WTC11 (cell line): ENCODE measurements around the gene DPYSL4. TPM values are rescaled to one million over a fixed set of nuclear protein-coding genes. Genes with fewer than 3 reads are reported as not detected.

ENCODE experiments used
- ATAC-seq: fragments of 200-7000 bp; cut with Tn5 transposase; 2 replicates; pipeline ENCODE4 v1.10.0; 2021; ENCODE audit warnings: mild to moderate bottlenecking, moderate library complexity
- CTCF ChIA-PET: fragments of 300-600 bp; sonication (Branson Sonifier 250); formaldehyde crosslinking; loops from one replicate; lab custom pipeline; 2021; ENCODE audit warnings: antibody characterized with exemption; lab: Charles Lee
- POLR2A ChIA-PET: fragments of 350-600 bp; sonication (Branson Sonifier 250); formaldehyde crosslinking; loops from one replicate; lab custom pipeline; 2021; ENCODE audit warnings: antibody characterized with exemption; lab: Charles Lee
- DNase-seq: peaks from one replicate; pipeline ENCODE4 v3.0.0; 2021; ENCODE audit warnings: low spot score
- H3K27ac Mint-ChIP-seq: 2 replicates; pipeline ENCODE4 v1.8.0; 2021; ENCODE audit warnings: mixed read lengths
- H3K27me3 Mint-ChIP-seq: 2 replicates; pipeline ENCODE4 v1.8.0; 2021; ENCODE audit warnings: low read depth, mild to moderate bottlenecking, moderate library complexity, mixed read lengths
- H3K36me3 Mint-ChIP-seq: 2 replicates; pipeline ENCODE4 v1.8.0; 2021; ENCODE audit warnings: mixed read lengths
- H3K4me1 Mint-ChIP-seq: 2 replicates; pipeline ENCODE4 v1.8.0; 2022; ENCODE audit warnings: mixed read lengths
- H3K4me3 Mint-ChIP-seq: 2 replicates; pipeline ENCODE4 v1.8.0; 2021; ENCODE audit warnings: mild to moderate bottlenecking, moderate library complexity, mixed read lengths
- H3K9me3 Mint-ChIP-seq: 2 replicates; pipeline ENCODE4 v1.8.0; 2021; ENCODE audit warnings: mixed read lengths
- CTCF ChIP-seq: fragments of 200-600 bp; IDR thresholded peaks from 2 replicates; pipeline ENCODE4 v1.8.0; 2022; ENCODE audit warnings: antibody characterized with exemption
- E2F5 ChIP-seq: sonication (generic); formaldehyde crosslinking; IDR thresholded peaks from 2 replicates; pipeline ENCODE4 v1.8.1; 2022; ENCODE audit warnings: mild to moderate bottlenecking, moderate library complexity, missing genetic modification reagents
- ELF4 ChIP-seq: sonication (generic); formaldehyde crosslinking; IDR thresholded peaks from 2 replicates; pipeline ENCODE4 v1.8.1; 2022; ENCODE audit warnings: low read depth, mild to moderate bottlenecking, moderate library complexity, missing genetic modification reagents
- HMGXB4 ChIP-seq: sonication (generic); formaldehyde crosslinking; IDR thresholded peaks from 2 replicates; pipeline ENCODE4 v1.8.1; 2023; ENCODE audit warnings: mild to moderate bottlenecking, moderate library complexity, missing genetic modification reagents
- IRF1 ChIP-seq: sonication (generic); formaldehyde crosslinking; IDR thresholded peaks from 2 replicates; pipeline ENCODE4 v1.8.0; 2023; ENCODE audit warnings: missing genetic modification reagents
- JAZF1 ChIP-seq: fragments of 250-450 bp; sonication (Bioruptor Pico); IDR thresholded peaks from 2 replicates; pipeline ENCODE4 v1.9.0; 2021; ENCODE audit warnings: moderate library complexity, mild to moderate bottlenecking, inconsistent platforms
- JUN ChIP-seq: sonication (generic); formaldehyde crosslinking; IDR thresholded peaks from 2 replicates; pipeline ENCODE4 v1.8.0; 2023; ENCODE audit warnings: mild to moderate bottlenecking, missing genetic modification reagents
- KAT7 ChIP-seq: sonication (generic); formaldehyde crosslinking; IDR thresholded peaks from 2 replicates; pipeline ENCODE4 v1.8.1; 2023; ENCODE audit warnings: missing genetic modification reagents, mild to moderate bottlenecking, borderline replicate concordance
- MXD4 ChIP-seq: fragments of 250-450 bp; sonication (Bioruptor Pico); IDR thresholded peaks from 2 replicates; pipeline ENCODE4 v1.8.0; 2021; ENCODE audit warnings: mild to moderate bottlenecking, moderate library complexity, borderline replicate concordance
- NR2C2 ChIP-seq: sonication (generic); formaldehyde crosslinking; IDR thresholded peaks from 2 replicates; pipeline ENCODE4 v1.8.0; 2022; ENCODE audit warnings: mild to moderate bottlenecking, missing genetic modification reagents
- RORB ChIP-seq: fragments of 250-450 bp; sonication (Bioruptor Pico); IDR thresholded peaks from 2 replicates; pipeline ENCODE4 v1.9.0; 2021; ENCODE audit warnings: mild to moderate bottlenecking
- SMAD4 ChIP-seq: sonication (generic); formaldehyde crosslinking; IDR thresholded peaks from 2 replicates; pipeline ENCODE4 v1.8.0; 2022; ENCODE audit warnings: mild to moderate bottlenecking, missing genetic modification reagents
- ZBTB21 ChIP-seq: sonication (generic); formaldehyde crosslinking; IDR thresholded peaks from 2 replicates; pipeline ENCODE4 v1.8.1; 2023; ENCODE audit warnings: mild to moderate bottlenecking, missing genetic modification reagents, borderline replicate concordance
- ZNF281 ChIP-seq: sonication (generic); formaldehyde crosslinking; IDR thresholded peaks from 2 replicates; pipeline ENCODE4 v1.8.0; 2023; ENCODE audit warnings: mild to moderate bottlenecking, missing genetic modification reagents
- ZNF396 ChIP-seq: fragments of 250-450 bp; sonication (Bioruptor Pico); IDR thresholded peaks from 2 replicates; pipeline ENCODE4 v1.8.0; 2021; ENCODE audit warnings: mild to moderate bottlenecking, moderate library complexity, borderline replicate concordance
- ZNF416 ChIP-seq: fragments of 250-450 bp; sonication (Bioruptor Pico); IDR thresholded peaks from 2 replicates; pipeline ENCODE4 v1.9.0; 2021; ENCODE audit warnings: mild to moderate bottlenecking, inconsistent platforms
- total RNA-seq: library from RNA; stranded (reverse); gene quantifications from 3 replicates; pipeline ENCODE4 v1.2.3, GENCODE V29; 2021
- TF ChIP-seq, protein P1 (sequence below): fragments of 250-450 bp; sonication (Bioruptor Pico); IDR thresholded peaks from 2 replicates; pipeline ENCODE4 v1.9.0; 2021; ENCODE audit warnings: mild to moderate bottlenecking
- TF ChIP-seq, protein P2 (sequence below): sonication (generic); formaldehyde crosslinking; IDR thresholded peaks from 2 replicates; pipeline ENCODE4 v1.8.1; 2022; ENCODE audit warnings: mild to moderate bottlenecking, missing genetic modification reagents, moderate library complexity, borderline replicate concordance
- TF ChIP-seq, protein P3 (sequence below): fragments of 250-450 bp; sonication (Bioruptor Pico); IDR thresholded peaks from 2 replicates; pipeline ENCODE4 v1.9.0; 2021; ENCODE audit warnings: mild to moderate bottlenecking, borderline replicate concordance

The DPYSL4 gene
- total RNA-seq, 1 experiment from 2014 or later: 17.0 TPM

DNA sequence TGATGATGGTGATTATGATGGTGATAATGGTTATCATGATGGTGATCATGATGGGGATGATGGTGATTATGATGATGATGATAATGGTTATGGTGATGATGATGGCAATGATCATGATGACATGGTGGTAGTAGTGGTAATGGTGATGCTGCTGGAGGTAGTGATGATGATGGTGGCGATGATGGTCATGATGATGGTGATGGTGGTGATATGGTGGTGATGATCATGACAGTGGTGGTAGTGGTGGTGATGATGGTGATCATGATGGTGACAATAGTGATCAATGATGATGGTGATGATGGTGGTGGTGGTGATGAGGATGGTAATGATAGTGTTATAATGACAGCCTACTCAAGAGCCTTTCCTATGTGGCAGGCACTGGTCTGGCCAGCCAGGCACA is 31.8 kb upstream of the DPYSL4 start (continued):
- TF ChIP-seq SMAD4 (no peak), IRF1 (CRISPR knock-in tag) (no peak), ZNF396 (no peak), RORB (CRISPR knock-in tag) (no peak), ZBTB21 (CRISPR knock-in tag) (no peak), ZNF281 (CRISPR knock-in tag) (no peak), CTCF (no peak), KAT7 (CRISPR knock-in tag) (no peak), JAZF1 (CRISPR knock-in tag) (no peak), ZNF416 (CRISPR knock-in tag) (no peak)
- TF ChIP-seq, protein P1, sequence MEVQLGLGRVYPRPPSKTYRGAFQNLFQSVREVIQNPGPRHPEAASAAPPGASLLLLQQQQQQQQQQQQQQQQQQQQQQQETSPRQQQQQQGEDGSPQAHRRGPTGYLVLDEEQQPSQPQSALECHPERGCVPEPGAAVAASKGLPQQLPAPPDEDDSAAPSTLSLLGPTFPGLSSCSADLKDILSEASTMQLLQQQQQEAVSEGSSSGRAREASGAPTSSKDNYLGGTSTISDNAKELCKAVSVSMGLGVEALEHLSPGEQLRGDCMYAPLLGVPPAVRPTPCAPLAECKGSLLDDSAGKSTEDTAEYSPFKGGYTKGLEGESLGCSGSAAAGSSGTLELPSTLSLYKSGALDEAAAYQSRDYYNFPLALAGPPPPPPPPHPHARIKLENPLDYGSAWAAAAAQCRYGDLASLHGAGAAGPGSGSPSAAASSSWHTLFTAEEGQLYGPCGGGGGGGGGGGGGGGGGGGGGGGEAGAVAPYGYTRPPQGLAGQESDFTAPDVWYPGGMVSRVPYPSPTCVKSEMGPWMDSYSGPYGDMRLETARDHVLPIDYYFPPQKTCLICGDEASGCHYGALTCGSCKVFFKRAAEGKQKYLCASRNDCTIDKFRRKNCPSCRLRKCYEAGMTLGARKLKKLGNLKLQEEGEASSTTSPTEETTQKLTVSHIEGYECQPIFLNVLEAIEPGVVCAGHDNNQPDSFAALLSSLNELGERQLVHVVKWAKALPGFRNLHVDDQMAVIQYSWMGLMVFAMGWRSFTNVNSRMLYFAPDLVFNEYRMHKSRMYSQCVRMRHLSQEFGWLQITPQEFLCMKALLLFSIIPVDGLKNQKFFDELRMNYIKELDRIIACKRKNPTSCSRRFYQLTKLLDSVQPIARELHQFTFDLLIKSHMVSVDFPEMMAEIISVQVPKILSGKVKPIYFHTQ (CRISPR knock-in tag): no peak
- TF ChIP-seq, protein P2, sequence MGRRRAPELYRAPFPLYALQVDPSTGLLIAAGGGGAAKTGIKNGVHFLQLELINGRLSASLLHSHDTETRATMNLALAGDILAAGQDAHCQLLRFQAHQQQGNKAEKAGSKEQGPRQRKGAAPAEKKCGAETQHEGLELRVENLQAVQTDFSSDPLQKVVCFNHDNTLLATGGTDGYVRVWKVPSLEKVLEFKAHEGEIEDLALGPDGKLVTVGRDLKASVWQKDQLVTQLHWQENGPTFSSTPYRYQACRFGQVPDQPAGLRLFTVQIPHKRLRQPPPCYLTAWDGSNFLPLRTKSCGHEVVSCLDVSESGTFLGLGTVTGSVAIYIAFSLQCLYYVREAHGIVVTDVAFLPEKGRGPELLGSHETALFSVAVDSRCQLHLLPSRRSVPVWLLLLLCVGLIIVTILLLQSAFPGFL (CRISPR knock-in tag): no peak

DNA sequence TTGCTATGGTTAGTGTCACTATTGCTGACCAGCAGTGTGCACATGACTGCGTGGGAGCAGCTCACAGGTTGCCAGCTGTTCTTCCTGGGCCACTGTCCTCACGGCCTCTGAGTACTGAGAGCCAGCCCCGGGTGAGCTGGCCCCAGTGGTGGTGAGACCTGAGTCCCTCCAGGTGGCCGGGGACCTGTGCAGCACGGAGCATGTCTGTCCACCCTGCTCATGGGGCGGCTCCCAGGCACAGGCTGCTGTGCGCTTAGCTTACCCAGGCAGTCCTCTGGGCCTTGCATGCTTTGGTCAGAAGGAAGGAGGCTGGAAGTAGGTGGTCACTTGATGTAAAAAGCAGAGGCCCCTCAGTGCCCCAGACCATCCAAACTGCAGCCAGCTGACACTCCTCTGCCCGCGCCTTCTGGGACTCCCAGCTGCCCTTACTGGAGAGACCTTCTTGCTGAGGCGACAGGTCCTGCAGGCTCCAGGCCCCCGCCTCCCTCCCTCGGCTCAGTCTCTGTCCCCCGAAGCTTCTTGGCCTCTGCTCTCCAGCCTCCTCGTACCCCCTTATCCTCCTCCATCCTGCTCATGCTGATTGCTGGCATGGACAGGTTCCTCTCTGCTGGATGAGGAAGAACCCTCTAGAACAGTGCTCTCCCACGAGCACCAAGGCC is 30.9 kb upstream of the DPYSL4 start:
- Mint-ChIP-seq H3K27ac (no peak overlapping the region), H3K36me3 (no peaks in the 10 kb centered on the region), H3K4me3 (no peak overlapping the region), H3K4me1 (peaks cover 8% of the 10 kb centered on the region), H3K27me3 (no peaks in the 10 kb centered on the region), H3K9me3 (no peaks in the 10 kb centered on the region)
- ChIA-PET POLR2A (no interaction called here), CTCF (no interaction called here)
- DNase-seq: no peak
- ATAC-seq: no peak
- TF ChIP-seq MXD4 (CRISPR knock-in tag) (no peak), JUN (CRISPR knock-in tag) (no peak), ELF4 (CRISPR knock-in tag) (no peak), HMGXB4 (CRISPR knock-in tag) (no peak), E2F5 (CRISPR knock-in tag) (no peak), NR2C2 (CRISPR knock-in tag) (no peak)
- TF ChIP-seq, protein P3, sequence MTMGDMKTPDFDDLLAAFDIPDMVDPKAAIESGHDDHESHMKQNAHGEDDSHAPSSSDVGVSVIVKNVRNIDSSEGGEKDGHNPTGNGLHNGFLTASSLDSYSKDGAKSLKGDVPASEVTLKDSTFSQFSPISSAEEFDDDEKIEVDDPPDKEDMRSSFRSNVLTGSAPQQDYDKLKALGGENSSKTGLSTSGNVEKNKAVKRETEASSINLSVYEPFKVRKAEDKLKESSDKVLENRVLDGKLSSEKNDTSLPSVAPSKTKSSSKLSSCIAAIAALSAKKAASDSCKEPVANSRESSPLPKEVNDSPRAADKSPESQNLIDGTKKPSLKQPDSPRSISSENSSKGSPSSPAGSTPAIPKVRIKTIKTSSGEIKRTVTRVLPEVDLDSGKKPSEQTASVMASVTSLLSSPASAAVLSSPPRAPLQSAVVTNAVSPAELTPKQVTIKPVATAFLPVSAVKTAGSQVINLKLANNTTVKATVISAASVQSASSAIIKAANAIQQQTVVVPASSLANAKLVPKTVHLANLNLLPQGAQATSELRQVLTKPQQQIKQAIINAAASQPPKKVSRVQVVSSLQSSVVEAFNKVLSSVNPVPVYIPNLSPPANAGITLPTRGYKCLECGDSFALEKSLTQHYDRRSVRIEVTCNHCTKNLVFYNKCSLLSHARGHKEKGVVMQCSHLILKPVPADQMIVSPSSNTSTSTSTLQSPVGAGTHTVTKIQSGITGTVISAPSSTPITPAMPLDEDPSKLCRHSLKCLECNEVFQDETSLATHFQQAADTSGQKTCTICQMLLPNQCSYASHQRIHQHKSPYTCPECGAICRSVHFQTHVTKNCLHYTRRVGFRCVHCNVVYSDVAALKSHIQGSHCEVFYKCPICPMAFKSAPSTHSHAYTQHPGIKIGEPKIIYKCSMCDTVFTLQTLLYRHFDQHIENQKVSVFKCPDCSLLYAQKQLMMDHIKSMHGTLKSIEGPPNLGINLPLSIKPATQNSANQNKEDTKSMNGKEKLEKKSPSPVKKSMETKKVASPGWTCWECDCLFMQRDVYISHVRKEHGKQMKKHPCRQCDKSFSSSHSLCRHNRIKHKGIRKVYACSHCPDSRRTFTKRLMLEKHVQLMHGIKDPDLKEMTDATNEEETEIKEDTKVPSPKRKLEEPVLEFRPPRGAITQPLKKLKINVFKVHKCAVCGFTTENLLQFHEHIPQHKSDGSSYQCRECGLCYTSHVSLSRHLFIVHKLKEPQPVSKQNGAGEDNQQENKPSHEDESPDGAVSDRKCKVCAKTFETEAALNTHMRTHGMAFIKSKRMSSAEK (CRISPR knock-in tag): no peak
